DND-41 (cell line): ENCODE data around the gene C5orf47.

Experiments
- CTCF ChIP-seq: IDR thresholded peaks from 2 replicates; pipeline ENCODE4 v1.5.1; 2012; ENCODE audit warnings: borderline replicate concordance, low read length, moderate library complexity, mild to moderate bottlenecking; ENCODE audit not compliant: poor library complexity, severe bottlenecking; ENCODE audit errors: extremely low read depth
- EZH2 ChIP-seq: IDR thresholded peaks from 3 replicates; pipeline ENCODE4 v1.6.1; 2012; ENCODE audit warnings: borderline replicate concordance, low read depth, mild to moderate bottlenecking, moderate library complexity, low read length, inconsistent platforms; ENCODE audit not compliant: severe bottlenecking

- TF ChIP-seq CTCF, result no peak
- no peak for TF ChIP-seq EZH2
Observed at GRCh38 chr5:173981185-173981761, 7.7 kb upstream of the C5orf47 start.
